ENCODE results near the gene SNAI3.

DNA sequence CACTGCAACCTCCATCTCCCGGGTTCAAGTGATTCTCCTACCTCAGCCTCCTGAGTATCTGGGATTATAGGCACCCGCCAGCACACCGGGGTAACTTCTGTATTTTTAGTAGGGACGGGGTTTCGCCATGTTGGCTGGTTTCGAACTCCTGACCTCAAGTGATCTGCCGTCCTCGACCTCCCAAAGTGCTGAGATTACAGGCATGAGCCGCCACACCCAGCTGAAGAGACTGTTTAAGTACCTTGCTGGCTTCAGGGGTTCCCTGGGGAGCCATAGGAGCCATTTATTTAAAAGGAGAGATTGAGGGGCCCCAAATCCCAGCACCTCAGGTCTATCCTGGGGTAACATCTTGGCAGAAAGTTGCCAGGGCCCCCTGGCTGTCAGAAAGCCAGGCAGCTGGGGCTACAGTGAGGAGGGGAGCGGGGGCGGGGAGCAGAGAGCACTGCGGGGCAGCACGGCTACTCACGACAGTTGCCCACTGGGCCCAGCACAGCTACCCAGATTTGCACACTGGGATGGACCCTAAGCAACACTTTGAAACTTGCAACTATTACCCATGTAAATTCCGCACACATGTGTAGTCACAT, 1.6 kb downstream of the SNAI3 start:
- TF ChIP-seq FOXP4 (CRISPR knock-in tag; IDR thresholded peaks at IDR 0.05) (no peak), CREB1 (CRISPR knock-in tag; IDR thresholded peaks at IDR 0.05) (no peak), IRF1 (CRISPR knock-in tag; IDR thresholded peaks at IDR 0.05) (no peak), SP1 (CRISPR knock-in tag; conservative IDR thresholded peaks at IDR 0.05) (no peak), CTCF (IDR thresholded peaks at IDR 0.05) (no peak), FOXJ3 (CRISPR knock-in tag; IDR thresholded peaks at IDR 0.05; ENCODE audit: borderline replicate concordance) (no peak), JUN (CRISPR knock-in tag; IDR thresholded peaks at IDR 0.05) (no peak)
- TF ChIP-seq, protein P1, sequence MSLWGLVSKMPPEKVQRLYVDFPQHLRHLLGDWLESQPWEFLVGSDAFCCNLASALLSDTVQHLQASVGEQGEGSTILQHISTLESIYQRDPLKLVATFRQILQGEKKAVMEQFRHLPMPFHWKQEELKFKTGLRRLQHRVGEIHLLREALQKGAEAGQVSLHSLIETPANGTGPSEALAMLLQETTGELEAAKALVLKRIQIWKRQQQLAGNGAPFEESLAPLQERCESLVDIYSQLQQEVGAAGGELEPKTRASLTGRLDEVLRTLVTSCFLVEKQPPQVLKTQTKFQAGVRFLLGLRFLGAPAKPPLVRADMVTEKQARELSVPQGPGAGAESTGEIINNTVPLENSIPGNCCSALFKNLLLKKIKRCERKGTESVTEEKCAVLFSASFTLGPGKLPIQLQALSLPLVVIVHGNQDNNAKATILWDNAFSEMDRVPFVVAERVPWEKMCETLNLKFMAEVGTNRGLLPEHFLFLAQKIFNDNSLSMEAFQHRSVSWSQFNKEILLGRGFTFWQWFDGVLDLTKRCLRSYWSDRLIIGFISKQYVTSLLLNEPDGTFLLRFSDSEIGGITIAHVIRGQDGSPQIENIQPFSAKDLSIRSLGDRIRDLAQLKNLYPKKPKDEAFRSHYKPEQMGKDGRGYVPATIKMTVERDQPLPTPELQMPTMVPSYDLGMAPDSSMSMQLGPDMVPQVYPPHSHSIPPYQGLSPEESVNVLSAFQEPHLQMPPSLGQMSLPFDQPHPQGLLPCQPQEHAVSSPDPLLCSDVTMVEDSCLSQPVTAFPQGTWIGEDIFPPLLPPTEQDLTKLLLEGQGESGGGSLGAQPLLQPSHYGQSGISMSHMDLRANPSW (CRISPR knock-in tag; conservative IDR thresholded peaks at IDR 0.05; ENCODE audit: low read depth) = no peak
